Measurements from ENCODE around the gene PARD3B. TPM values are rescaled to one million over a fixed set of nuclear protein-coding genes. Genes with fewer than 3 reads are reported as not detected.

PARD3B gene
- total RNA-seq, 1 donor from 2014 or later, result 18.4 TPM

- Mint-ChIP-seq H3K27me3 (ENCODE audit: low read depth) (no peaks in the 10 kb centered on the region), H3K27ac (ENCODE audit: unreplicated experiment) (peak overlapping the region; percentile 24), H3K36me3 (ENCODE audit: low read depth) (peaks cover 3% of the 10 kb centered on the region), H3K4me3 (no peak overlapping the region), H3K4me1 (peaks cover 15% of the 10 kb centered on the region), H3K9me3 (peaks cover 4% of the 10 kb centered on the region)
- no peak for TF ChIP-seq CTCF (conservative IDR thresholded peaks at IDR 0.05)
- no peak for DNase-seq (ENCODE audit: low read depth, low spot score)
These were observed 31.2 kb downstream of the PARD3B start for GRCh38 chr2:204576362-204576979.

GRCh38 chr2:204578928-204579598 is 33.8 kb downstream of the PARD3B start:
- peaks cover 12% of the 10 kb centered on the region for H3K36me3 Mint-ChIP-seq (ENCODE audit: low read depth)
- no peak for TF ChIP-seq CTCF (conservative IDR thresholded peaks at IDR 0.05)
- H3K27me3 Mint-ChIP-seq (ENCODE audit: low read depth), result no peaks in the 10 kb centered on the region
- H3K27ac Mint-ChIP-seq (ENCODE audit: unreplicated experiment), result no peak overlapping the region
- no peak for DNase-seq (ENCODE audit: low read depth, low spot score)
- peaks cover 14% of the 10 kb centered on the region for H3K4me1 Mint-ChIP-seq
- no peak overlapping the region for H3K4me3 Mint-ChIP-seq
- H3K9me3 Mint-ChIP-seq, result peaks cover 8% of the 10 kb centered on the region

GRCh38 chr2:204581946-204582345 is 36.7 kb downstream of the PARD3B start:
- H3K27ac Mint-ChIP-seq (ENCODE audit: unreplicated experiment), result no peak overlapping the region
- no peak for DNase-seq (ENCODE audit: low read depth, low spot score)
- H3K27me3 Mint-ChIP-seq (ENCODE audit: low read depth), result no peaks in the 10 kb centered on the region
- H3K4me1 Mint-ChIP-seq, result peaks cover 5% of the 10 kb centered on the region
- H3K36me3 Mint-ChIP-seq (ENCODE audit: low read depth), result peaks cover 19% of the 10 kb centered on the region
- H3K4me3 Mint-ChIP-seq, result no peak overlapping the region
- H3K9me3 Mint-ChIP-seq, result peaks cover 10% of the 10 kb centered on the region
- TF ChIP-seq CTCF (conservative IDR thresholded peaks at IDR 0.05), result no peak

- H3K27me3 Mint-ChIP-seq (ENCODE audit: low read depth), result no peaks in the 10 kb centered on the region
- peaks cover 20% of the 10 kb centered on the region for H3K36me3 Mint-ChIP-seq (ENCODE audit: low read depth)
- H3K27ac Mint-ChIP-seq (ENCODE audit: unreplicated experiment), result no peak overlapping the region
- H3K9me3 Mint-ChIP-seq, result peaks cover 8% of the 10 kb centered on the region
- peaks cover 5% of the 10 kb centered on the region for H3K4me1 Mint-ChIP-seq
- TF ChIP-seq CTCF (conservative IDR thresholded peaks at IDR 0.05), result no peak
- H3K4me3 Mint-ChIP-seq, result no peak overlapping the region
- DNase-seq (ENCODE audit: low read depth, low spot score), result no peak
These were observed 38.5 kb downstream of the PARD3B start for GRCh38 chr2:204583773-204584172.

GRCh38 chr2:204585930-204586329 is 40.7 kb downstream of the PARD3B start:
- TF ChIP-seq CTCF (conservative IDR thresholded peaks at IDR 0.05), result no peak
- no peak overlapping the region for H3K4me3 Mint-ChIP-seq
- DNase-seq (ENCODE audit: low read depth, low spot score), result no peak
- peaks cover 33% of the 10 kb centered on the region for H3K36me3 Mint-ChIP-seq (ENCODE audit: low read depth)
- H3K9me3 Mint-ChIP-seq, result peaks cover 18% of the 10 kb centered on the region
- no peak overlapping the region for H3K27ac Mint-ChIP-seq (ENCODE audit: unreplicated experiment)
- no peaks in the 10 kb centered on the region for H3K27me3 Mint-ChIP-seq (ENCODE audit: low read depth)
- peaks cover 13% of the 10 kb centered on the region for H3K4me1 Mint-ChIP-seq

Measured in neural crest cell (in vitro differentiated cells).